ENCODE data around the gene UBALD1. TPM values are rescaled to one million over a fixed set of nuclear protein-coding genes. Genes with fewer than 3 reads are reported as not detected.

Gene UBALD1
- total RNA-seq, 1 experiment from 2014 or later = 58.4 TPM

GRCh38 chr16:4586291-4586690, 28.4 kb downstream of the UBALD1 start:
- Histone ChIP-seq H3K36me3 (ENCODE audit: low read depth) (no peaks in the 10 kb centered on the region), H3K9me2 (ENCODE audit: insufficient read depth) (no peaks in the 10 kb centered on the region), H3K27ac (no peak overlapping the region), H3K9me3 (ENCODE audit: insufficient read depth, low read depth) (peaks cover 9% of the 10 kb centered on the region; the same call in 1 of the 2 replicates), H2AFZ (no peak overlapping the region), H3F3A (ENCODE audit: insufficient read depth, low read depth) (no peaks in the 10 kb centered on the region; the same call in 1 of the 2 replicates), H3K4me2 (no peak overlapping the region), H3K79me2 (ENCODE audit: low read depth) (no peaks in the 10 kb centered on the region), H3K27me3 (ENCODE audit: insufficient read depth, low read depth) (peaks cover 18% of the 10 kb centered on the region; the same call in 1 of the 2 replicates), H3K4me3 (no peak overlapping the region), H4K20me1 (ENCODE audit: insufficient read depth) (no peaks in the 10 kb centered on the region), H3K4me1 (replicated peaks; ENCODE audit: insufficient read depth) (no peaks in the 10 kb centered on the region)
- no TSS peak for BruUV-seq (replicated peaks)
- no peak for TF ChIP-seq EZH2 (IDR thresholded peaks at IDR 0.05; ENCODE audit: low read depth)
- intact Hi-C loops (cut with micrococcal nuclease; ENCODE audit: unreplicated experiment) = loop anchor here (5.0 kb wide), 1 partner anchor 384 kb away; no protein-coding TSS in a partner anchor
- CTCF ChIA-PET = interaction anchor here (0.8 to 1.0 kb wide), 2 partner anchors 80 to 110 kb away, joined by 3 read pairs; partner anchors contain the start of gene HMOX2
- no peak for DNase-seq
- POLR2A ChIA-PET (ENCODE audit: unreplicated experiment) = no interaction called here

- no peak for TF ChIP-seq CTCF (conservative IDR thresholded peaks at IDR 0.05)
- no peak for TF ChIP-seq EZH2 (IDR thresholded peaks at IDR 0.05; ENCODE audit: low read depth)
- DNase-seq = no peak
- H4K20me1 ChIP-seq (ENCODE audit: insufficient read depth) = no peaks in the 10 kb centered on the region
- intact Hi-C loops (cut with micrococcal nuclease; ENCODE audit: unreplicated experiment) = no loop called here
- no peak overlapping the region for H2AFZ ChIP-seq
- H3K4me2 ChIP-seq = no peak overlapping the region
- H3K36me3 ChIP-seq (ENCODE audit: low read depth) = no peaks in the 10 kb centered on the region
- CTCF ChIA-PET = no interaction called here
- peaks cover 8% of the 10 kb centered on the region; the same call in 1 of the 2 replicates for H3K9me3 ChIP-seq (ENCODE audit: insufficient read depth, low read depth)
- H3K4me3 ChIP-seq = no peak overlapping the region
- H3K79me2 ChIP-seq (ENCODE audit: low read depth) = no peaks in the 10 kb centered on the region
- no peaks in the 10 kb centered on the region for H3K4me1 ChIP-seq (replicated peaks; ENCODE audit: insufficient read depth)
- POLR2A ChIA-PET (ENCODE audit: unreplicated experiment) = no interaction called here
- no peaks in the 10 kb centered on the region; the same call in 1 of the 2 replicates for H3F3A ChIP-seq (ENCODE audit: insufficient read depth, low read depth)
- BruUV-seq (replicated peaks) = no TSS peak
- H3K9me2 ChIP-seq (ENCODE audit: insufficient read depth) = no peaks in the 10 kb centered on the region
- no peak overlapping the region for H3K27ac ChIP-seq
- H3K27me3 ChIP-seq (ENCODE audit: insufficient read depth, low read depth) = peaks cover 18% of the 10 kb centered on the region; the same call in 1 of the 2 replicates
Observed at GRCh38 chr16:4583906-4584305, 30.8 kb downstream of the UBALD1 start.

GRCh38 chr16:4580250-4580649, 34.4 kb downstream of the UBALD1 start:
- H4K20me1 ChIP-seq (ENCODE audit: insufficient read depth) = no peaks in the 10 kb centered on the region
- TF ChIP-seq CTCF (conservative IDR thresholded peaks at IDR 0.05) (no peak), EZH2 (IDR thresholded peaks at IDR 0.05; ENCODE audit: low read depth) (no peak)
- no peak overlapping the region for H3K4me3 ChIP-seq
- ChIA-PET POLR2A (ENCODE audit: unreplicated experiment) (no interaction called here), CTCF (no interaction called here)
- no peak overlapping the region for H2AFZ ChIP-seq
- BruUV-seq (replicated peaks) = no TSS peak
- intact Hi-C loops (cut with micrococcal nuclease; ENCODE audit: unreplicated experiment) = no loop called here
- H3K4me2 ChIP-seq = no peak overlapping the region
- H3K27me3 ChIP-seq (ENCODE audit: insufficient read depth, low read depth) = no peaks in the 10 kb centered on the region
- no peaks in the 10 kb centered on the region for H3K36me3 ChIP-seq (ENCODE audit: low read depth)
- peak in 1 of 2 experiments; percentile 60 for DNase-seq
- H3K79me2 ChIP-seq (ENCODE audit: low read depth) = no peaks in the 10 kb centered on the region
- H3K9me2 ChIP-seq (ENCODE audit: insufficient read depth) = no peaks in the 10 kb centered on the region
- H3K9me3 ChIP-seq (ENCODE audit: insufficient read depth, low read depth) = no peaks in the 10 kb centered on the region
- H3K4me1 ChIP-seq (replicated peaks; ENCODE audit: insufficient read depth) = no peaks in the 10 kb centered on the region
- H3K27ac ChIP-seq = no peak overlapping the region
- no peaks in the 10 kb centered on the region; the same call in 1 of the 2 replicates for H3F3A ChIP-seq (ENCODE audit: insufficient read depth, low read depth)

Measured in PC-9 (cell line).